GM10266 (cell line): ENCODE data around the gene IFT80.
"Not testable (repeated sequence)": the region's sequence is repeated elsewhere in the genome, so short reads cannot be mapped to it uniquely, and the experiment has no call there.

Source experiments
- DNase-seq: peaks from one replicate; pipeline ENCODE4 v3.0.0; 2012; ENCODE audit errors: extremely low spot score
- CTCF ChIP-seq: IDR thresholded peaks from 2 replicates; pipeline ENCODE4 v1.5.1; 2012; ENCODE audit warnings: mild to moderate bottlenecking, low read depth; ENCODE audit not compliant: control insufficient read depth, insufficient read depth; ENCODE audit errors: missing control alignments

IFT80 gene

GRCh38 chr3:160355826-160356225, 43.2 kb downstream of the IFT80 start:
- DNase-seq = no peak
- no peak for TF ChIP-seq CTCF

- DNase-seq = no peak
- no peak for TF ChIP-seq CTCF
Measured at GRCh38 chr3:160346511-160346910, 52.5 kb downstream of the IFT80 start.

GRCh38 chr3:160343132-160343531, 55.9 kb downstream of the IFT80 start:
- DNase-seq = no peak
- TF ChIP-seq CTCF = peak; percentile 40

- TF ChIP-seq CTCF = no peak
- no peak for DNase-seq
Measured at GRCh38 chr3:160340351-160340750, 58.7 kb downstream of the IFT80 start.

- TF ChIP-seq CTCF = no peak
- no peak for DNase-seq
Measured at GRCh38 chr3:160331127-160331937, 67.7 kb downstream of the IFT80 start.

- no peak for TF ChIP-seq CTCF
- no peak for DNase-seq
Measured at GRCh38 chr3:160330690-160331089, 68.3 kb downstream of the IFT80 start.

GRCh38 chr3:160330109-160330508, 68.9 kb downstream of the IFT80 start:
- no peak for TF ChIP-seq CTCF
- no peak for DNase-seq

GRCh38 chr3:160326286-160326685, 72.7 kb downstream of the IFT80 start:
- DNase-seq = not testable (repeated sequence)

GRCh38 chr3:160321821-160322220, 77.2 kb downstream of the IFT80 start:
- not testable (repeated sequence) for DNase-seq
